NCI-H2196 treated with DMSO at 0.1 percent for 48 hours (cell line): ENCODE results near the gene APOBR.
A peak's percentile ranks its signal among the peaks of the same experiment; 100 is the strongest.
"Not testable (repeated sequence)": the region's sequence is repeated elsewhere in the genome, so short reads cannot be mapped to it uniquely, and the experiment has no call there.

Experiments
- DNase-seq: peaks from one replicate; lab custom pipeline; 2025; ENCODE audit not compliant: unreplicated experiment; lab: John Stamatoyannopoulos, UW

APOBR gene

GRCh38 chr16:28494121-28494851 is at the start of gene APOBR:
APOBR (plus strand) TSS chr16:28494643; CDS start chr16:28494682, 39 bp downstream.
- no peak for DNase-seq

DNA sequence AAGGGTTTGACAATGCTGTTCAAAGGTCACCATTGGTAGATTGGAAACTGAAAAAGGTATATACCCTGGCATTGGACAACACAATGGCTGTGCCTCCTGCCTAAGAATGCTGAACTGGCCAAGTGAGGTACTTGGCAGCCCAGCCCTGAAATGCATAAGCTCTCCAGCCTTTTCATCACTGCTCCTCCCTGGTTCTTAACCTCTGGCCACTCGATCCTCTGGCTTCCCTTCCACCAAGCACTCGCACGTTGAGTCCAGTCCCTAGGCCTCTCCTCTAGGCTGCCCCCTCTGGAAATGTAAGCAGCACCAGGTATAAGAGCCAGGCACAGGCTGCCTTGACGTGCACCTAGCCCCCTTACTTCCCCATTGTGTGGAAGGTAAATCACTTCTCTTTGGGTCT is 48.1 kb upstream of the APOBR start:
- DNase-seq, result not testable (repeated sequence)

GRCh38 chr16:28447081-28447480 is 47.4 kb upstream of the APOBR start:
- DNase-seq, result not testable (repeated sequence)

GRCh38 chr16:28473714-28474265 is 20.7 kb upstream of the APOBR start:
- no peak for DNase-seq

DNA sequence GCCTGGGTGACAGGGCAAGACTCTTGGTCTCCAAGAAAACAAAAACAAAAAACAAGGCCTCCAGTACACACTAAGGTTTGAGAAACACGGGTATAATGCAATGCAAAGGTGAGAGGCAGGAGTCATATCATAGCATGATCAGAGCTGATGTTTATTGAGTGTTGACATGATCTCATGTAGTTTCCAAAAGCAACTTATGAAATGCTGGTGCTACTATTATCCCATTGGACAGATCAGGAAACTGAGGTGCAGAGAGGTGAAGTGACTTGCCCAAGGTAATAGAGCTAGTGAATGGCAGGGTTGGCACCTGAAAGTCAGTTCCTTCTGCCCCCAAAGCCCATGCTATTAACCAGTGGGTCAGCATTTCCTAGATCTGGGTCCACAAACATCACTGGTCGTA is 19.2 kb upstream of the APOBR start:
- no peak for DNase-seq

GRCh38 chr16:28477311-28477920 is 17.0 kb upstream of the APOBR start:
- DNase-seq, result no peak

DNA sequence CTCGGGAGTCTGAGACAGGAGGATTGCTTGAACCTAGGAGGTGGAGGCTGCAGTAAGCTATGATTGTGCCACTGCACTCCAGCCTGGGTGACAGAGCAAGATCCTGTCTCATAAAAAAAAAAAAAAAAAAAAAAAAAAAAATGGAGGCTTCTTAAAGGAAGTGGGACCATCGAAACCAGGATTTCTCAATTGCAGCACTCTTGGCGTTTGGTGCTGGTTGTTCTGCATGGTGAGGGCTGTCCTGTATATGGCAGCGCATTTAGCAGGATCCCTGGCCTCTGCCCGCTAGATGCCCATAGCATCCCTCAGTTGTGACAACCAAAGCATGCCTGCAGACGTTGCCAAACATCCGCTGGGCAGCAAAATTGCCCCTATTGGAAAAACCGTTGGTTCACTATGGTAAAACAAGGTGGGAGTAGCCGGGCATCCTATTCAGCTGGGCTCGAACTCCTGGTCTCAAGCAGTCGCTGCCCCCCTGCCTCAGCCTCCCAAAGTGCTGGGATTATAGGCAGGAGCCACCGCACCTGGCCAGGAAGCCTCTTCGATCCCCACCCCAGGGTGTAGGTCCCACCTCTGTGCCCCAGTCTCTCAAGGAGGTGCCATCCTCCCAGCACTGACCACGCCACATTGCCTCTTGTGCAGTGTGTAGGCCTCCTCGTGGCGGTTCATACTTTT is 15.8 kb upstream of the APOBR start:
- no peak for DNase-seq

- no peak for DNase-seq
These were observed 12.4 kb upstream of the APOBR start for GRCh38 chr16:28482026-28482425.

DNA sequence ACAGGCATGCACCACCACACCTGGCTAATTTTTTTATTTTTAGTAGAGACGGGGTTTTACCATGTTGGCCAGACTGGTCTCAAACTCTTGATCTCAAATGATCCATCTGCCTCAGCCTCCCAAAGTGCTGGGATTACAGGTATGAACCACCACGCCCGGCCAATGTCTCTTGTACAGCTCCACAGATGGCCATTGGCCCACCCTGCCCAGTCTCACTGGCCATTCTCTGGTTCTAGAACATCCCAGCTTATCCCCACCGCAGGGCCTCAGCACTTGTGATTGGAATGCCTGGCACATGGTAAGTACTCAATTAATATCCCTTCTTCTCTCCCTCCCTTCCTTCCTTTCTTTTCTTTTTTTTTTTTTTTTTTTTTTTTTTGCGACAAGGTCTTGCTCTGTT is 11.1 kb upstream of the APOBR start:
- DNase-seq, result not testable (repeated sequence)

- DNase-seq, result no peak
These were observed 8.2 kb upstream of the APOBR start for GRCh38 chr16:28486266-28486665.

DNA sequence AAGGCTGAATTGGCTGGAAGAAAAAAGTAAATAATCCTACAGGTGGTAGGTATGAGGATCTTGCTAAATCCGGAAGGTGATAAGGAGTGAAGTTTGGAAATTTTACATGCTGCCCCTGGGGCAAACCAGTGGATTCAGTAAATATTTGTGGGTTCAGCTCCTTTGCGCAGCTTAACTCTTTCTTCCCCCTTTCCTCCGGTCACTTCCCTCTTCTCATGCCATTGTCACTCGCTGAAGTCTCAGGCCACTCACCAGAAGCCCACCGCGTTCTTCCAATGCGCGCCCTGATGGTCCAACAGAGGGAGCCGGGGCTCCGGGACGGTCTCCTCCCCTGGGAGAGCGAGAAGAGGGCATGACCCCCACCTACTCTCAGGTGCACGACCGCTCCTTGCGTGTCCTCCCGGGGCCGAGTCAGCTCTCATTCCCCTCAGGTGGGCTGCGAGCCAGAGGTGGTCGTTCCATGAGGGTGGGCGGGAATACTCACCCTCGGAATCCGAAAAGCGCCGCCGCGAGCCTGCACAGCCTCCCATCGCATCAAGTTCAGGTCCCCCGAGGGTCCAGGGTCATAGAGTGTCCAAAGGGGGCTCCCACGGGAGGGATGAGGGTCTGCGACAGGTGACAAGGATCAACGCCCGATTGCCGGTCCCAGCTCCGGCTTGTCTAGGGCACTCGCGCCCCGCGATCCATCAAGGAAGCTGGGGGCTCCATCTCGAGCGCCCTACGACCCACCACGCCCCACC is 3.0 kb upstream of the APOBR start:
- peak; percentile 8 for DNase-seq

GRCh38 chr16:28491970-28492474 is 2.4 kb upstream of the APOBR start, which contains the start of gene CLN3:
CLN3 (minus strand) TSS chr16:28492074; CDS start chr16:28491759, 315 bp downstream.
- peak; percentile 85 for DNase-seq

DNA sequence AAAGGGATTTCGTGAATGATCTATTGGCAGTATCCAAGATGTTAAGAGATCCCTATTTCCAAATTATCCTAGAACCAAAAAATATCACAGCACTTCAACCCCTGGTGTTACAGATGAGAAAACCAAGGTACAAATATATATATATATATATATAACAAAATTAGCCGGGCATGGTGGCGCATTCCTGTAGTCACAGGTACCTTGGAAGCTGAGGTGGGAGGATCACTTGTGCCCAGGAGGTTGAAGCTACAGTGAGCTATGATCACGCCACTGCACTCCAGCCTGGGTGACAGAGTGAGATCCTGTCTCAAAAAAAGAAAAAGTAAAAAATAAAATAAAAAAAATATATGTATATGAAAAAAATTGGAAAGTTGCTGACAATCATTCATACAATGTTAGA is 1.9 kb upstream of the APOBR start:
- DNase-seq, result no peak

DNA sequence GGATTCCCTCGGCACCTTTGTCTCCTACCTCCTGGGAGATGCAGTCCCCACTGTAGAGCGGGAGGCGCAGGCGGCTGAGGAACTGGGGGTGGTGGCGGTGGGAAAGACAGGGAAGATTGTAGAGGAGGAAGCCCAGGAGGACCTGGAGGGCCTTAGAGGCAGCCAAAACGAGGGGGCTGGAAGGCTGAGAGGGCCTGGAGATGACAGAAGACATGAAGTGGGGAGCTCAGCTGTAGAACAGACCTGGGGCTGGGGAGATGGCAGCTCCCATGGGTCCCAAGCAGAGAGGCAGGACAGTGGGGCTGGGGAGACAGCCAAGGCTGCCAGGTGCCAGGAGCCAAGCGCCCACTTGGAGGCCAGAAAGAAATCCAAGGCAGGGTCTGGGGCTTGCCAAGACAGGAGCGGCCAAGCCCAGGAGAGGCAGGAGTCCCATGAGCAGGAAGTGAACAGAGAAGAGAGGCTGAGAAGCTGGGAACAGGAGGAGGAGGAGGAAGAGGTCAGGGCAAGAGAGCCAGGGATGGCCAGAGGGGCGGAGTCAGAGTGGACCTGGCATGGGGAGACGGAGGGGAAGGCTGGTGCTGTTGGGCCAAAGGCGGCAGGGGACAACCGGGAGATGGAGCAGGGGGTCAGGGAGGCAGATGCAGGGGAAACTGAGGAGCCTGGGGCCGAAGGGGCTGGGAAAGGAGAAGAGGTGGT is 803 bp downstream of the APOBR start:
- DNase-seq, result no peak

- no peak for DNase-seq
These were observed 1.6 kb downstream of the APOBR start for GRCh38 chr16:28495795-28496749.

DNA sequence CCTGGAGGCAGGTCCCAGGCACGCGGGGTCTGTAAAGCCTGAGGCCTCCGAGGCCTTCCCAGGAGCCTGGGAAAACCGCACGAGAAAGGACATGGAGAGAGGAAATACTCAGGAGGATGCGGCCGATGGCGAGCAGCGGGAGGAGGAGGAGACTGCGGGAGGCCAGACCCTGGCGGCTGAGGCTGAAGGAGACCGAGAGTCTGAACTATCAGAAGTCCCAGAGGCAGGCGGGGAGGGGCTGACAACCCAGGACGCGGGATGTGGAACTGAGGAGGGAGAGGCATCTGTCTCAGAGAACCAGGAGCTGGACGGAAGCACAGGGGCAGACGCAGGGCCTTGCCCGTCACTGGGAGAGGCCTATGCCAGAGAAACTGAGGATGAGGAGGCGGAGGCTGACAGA is 2.4 kb downstream of the APOBR start:
- DNase-seq, result no peak

DNA sequence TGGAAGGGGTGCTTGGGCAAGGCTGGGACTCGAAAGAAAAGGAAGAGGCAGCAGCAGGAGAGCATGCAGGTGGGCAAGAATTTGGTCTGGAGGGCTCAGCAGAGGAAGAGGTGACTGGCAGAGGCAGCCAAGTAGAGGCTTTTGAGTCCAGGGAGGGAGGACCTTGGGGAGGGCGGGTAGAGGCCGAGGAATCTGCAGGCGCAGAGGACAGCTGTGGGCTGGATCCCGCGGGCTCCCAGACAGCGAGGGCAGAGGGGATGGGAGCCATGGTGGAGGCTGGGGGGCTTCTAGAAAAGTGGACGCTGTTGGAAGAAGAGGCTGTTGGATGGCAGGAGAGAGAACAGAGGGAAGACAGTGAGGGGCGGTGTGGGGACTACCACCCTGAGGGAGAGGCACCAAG is 2.9 kb downstream of the APOBR start:
- DNase-seq, result no peak

- no peak for DNase-seq
These were observed 3.6 kb downstream of the APOBR start for GRCh38 chr16:28497861-28498599.
